Prostate gland (tissue), 2 donors: Measurements from ENCODE around the gene FFAR1.

Experiments
- CTCF ChIP-seq, 4 experiments: fragments of 200-600 bp in 2 of 4; fragments of 450-650 bp in 2 of 4; sonication (generic) in 2 of 4; IDR thresholded peaks; 1 replicate in 3 of 4; 2 replicates in 1 of 4; pipeline ENCODE4 v1.5.1; 2016 to 2019; ENCODE audit warnings: antibody characterized with exemption in 4 of 4, mild to moderate bottlenecking in 2 of 4, moderate library complexity in 2 of 4
- POLR2A ChIP-seq: fragments of 450-650 bp; IDR thresholded peaks from one replicate; pipeline ENCODE4 v1.6.1; 2016; ENCODE audit warnings: antibody characterized with exemption, mild to moderate bottlenecking
- POLR2AphosphoS5 ChIP-seq: sonication (generic); formaldehyde crosslinking; IDR thresholded peaks from one replicate; pipeline ENCODE4 v1.6.1; 2017; ENCODE audit warnings: antibody characterized with exemption

GRCh38 chr19:35362261-35363000 is 14.7 kb downstream of the FFAR1 start:
- TF ChIP-seq POLR2AphosphoS5: no peak
- no peak for TF ChIP-seq CTCF (IDR thresholded peaks at IDR 0.05)
- no peak for TF ChIP-seq POLR2A
